Erythroblast (primary cell): ENCODE results near the gene VIPR1.

Source experiments
- GATA1 ChIP-seq: IDR thresholded peaks from 2 replicates; pipeline ENCODE4 v1.6.1; 2011; ENCODE audit warnings: low read depth, mild to moderate bottlenecking, control low read depth, low read length, moderate library complexity
- POLR2A ChIP-seq: IDR thresholded peaks from 2 replicates; pipeline ENCODE4 v1.6.1; 2011; ENCODE audit warnings: mild to moderate bottlenecking, low read length

DNA sequence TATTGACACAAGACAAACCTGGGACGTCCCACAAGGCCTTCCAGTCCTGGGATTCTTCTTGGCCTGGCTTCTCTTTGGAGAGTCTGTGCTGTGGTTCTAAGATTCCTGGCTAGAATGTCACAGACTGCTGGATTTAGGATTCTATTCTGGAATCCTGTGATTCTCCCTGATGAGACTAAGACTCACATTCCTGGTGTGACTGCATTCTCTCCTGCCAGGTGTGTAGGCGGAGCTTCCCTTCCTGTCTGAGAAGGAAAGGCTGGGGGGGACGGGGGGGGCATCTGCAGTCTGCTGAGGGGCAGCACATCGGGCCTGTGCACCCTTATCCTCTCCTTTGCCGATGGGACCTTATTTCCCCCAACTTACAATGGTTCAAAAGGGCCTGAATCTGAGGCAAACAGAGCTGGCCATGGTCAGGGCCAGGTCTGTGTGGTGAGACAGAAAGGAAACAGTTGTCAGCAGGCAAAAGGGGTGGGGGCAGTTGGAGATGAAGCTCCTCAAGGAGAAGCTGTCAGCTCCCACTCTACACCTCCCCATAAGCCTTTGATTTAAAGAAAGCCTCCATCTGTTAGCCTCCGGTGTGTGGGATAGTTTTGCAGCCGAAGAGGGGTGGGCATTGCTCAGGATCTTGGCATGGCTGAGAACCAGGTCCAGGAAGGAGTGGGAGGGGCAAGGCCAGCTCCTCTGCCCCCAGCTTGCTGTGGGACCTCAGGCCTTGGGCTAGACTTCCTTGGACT lies 30.9 kb downstream of the VIPR1 start:
- TF ChIP-seq POLR2A (no peak), GATA1 (no peak)
